LoVo (cell line): ENCODE data around the gene MASP1.

ENCODE experiments used
- DNase-seq: peaks from one replicate; pipeline ENCODE4 v3.0.0-alpha.2; 2016; ENCODE audit warnings: low spot score

The MASP1 gene

DNA sequence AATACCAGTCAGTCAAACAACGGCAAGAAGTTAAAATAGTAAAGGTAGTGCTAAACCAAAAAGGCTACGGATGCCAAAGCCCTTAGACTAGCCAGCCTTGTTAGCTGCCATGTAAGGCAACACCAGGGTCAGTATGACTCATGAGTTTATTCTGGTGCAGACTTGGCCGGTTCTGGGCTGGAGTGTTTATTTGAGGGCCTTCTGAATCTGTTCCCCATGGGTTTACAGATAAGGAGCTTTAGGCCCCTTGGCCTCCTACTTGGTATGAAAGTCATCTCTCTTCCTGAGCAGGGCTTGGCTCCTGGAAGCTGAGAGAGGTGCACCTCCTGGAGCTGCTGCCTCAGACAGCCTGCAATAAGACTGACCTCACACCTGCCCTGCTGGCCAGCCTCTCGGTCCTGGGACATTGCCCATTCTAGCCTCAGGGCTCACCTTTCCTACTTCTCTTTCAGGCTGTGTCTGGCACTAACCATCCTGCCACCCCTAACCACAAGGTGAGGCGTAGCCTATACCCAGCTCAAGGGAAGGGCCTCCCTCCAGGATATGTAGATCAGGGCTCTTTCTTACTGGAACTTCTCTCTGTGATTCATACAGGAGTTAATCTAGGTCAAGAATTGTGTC, 104.6 kb downstream of the MASP1 start:
- peak; percentile 48 for DNase-seq

DNA sequence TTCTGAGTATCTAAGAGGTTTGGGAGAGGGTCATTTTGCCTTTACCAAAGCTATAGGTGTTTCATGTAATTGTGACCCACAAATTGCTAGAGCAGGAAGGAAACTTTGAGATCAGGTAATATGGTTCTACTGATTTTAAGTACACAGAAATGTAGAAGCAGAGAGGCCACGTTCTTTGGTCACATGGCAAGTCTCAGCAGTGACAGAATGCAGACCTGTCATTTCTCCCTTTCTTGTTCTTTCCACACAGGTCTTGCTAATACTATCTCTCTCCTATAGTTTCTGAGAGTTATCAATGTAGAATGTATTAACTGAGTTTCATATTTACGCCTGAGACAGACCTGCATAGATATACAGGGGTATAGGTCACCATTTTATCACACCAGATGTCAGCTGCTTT, 105.2 kb downstream of the MASP1 start:
- DNase-seq = no peak

DNA sequence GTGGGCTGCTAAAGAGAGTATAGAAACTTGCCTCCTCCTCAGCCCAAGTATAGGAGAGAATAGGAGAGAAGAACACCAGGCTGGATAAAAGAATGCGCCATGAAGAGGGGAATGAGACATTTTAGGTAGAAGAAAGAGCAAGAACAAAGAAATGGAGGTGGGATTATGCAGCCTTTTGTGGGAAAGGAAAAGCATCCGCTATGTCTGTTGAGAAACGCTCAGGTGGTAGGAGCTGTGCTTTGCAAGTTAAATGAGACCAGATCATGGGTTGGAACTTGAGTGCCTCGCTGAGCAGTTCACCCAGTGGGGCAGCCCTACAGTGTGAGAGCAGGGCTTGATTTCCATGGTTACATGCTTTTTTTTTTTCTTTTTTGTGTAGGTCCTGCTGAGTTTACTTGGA, 105.8 kb downstream of the MASP1 start:
- no peak for DNase-seq
